A549 (cell line): ENCODE results near the gene MAP3K5.

ENCODE experiments used
- BHLHE40 ChIP-seq: IDR thresholded peaks from 2 replicates; pipeline ENCODE4 v1.6.1; 2012; ENCODE audit warnings: low read depth, low read length, inconsistent platforms
- CHD4 ChIP-seq: fragments of 200-600 bp; sonication (generic); IDR thresholded peaks from 2 replicates; pipeline ENCODE4 v1.6.1; 2016; ENCODE audit warnings: antibody characterized with exemption, mild to moderate bottlenecking, borderline replicate concordance
- EP300 ChIP-seq, 2 experiments: fragments of >200 bp; sonication (Bioruptor Twin); formaldehyde crosslinking; IDR thresholded peaks; 2 replicates in 1 of 2; 3 replicates in 1 of 2; pipeline ENCODE4 v1.6.1; 2016 to 2017
- MAZ ChIP-seq: fragments of 150-350 bp; IDR thresholded peaks from 2 replicates; pipeline ENCODE4 v1.6.1; 2014; ENCODE audit warnings: antibody characterized with exemption, low read depth, low read length, borderline replicate concordance
- POLR2A ChIP-seq: IDR thresholded peaks from 2 replicates; pipeline ENCODE4 v1.6.1; 2012; ENCODE audit warnings: mild to moderate bottlenecking, low read length
- RAD21 ChIP-seq, 2 experiments: fragments of >200 bp in 1 of 2; sonication (Bioruptor Twin) in 1 of 2; formaldehyde crosslinking in 1 of 2; IDR thresholded peaks in 1 of 2; conservative IDR thresholded peaks in 1 of 2; 2 replicates in 1 of 2; 3 replicates in 1 of 2; pipeline ENCODE4 v1.6.1; 2012 to 2018; ENCODE audit warnings: inconsistent platforms in 1 of 2
- REST ChIP-seq: fragments of 200-600 bp; sonication (generic); IDR thresholded peaks from 2 replicates; pipeline ENCODE4 v1.6.1; 2016; ENCODE audit warnings: antibody characterized with exemption, mild to moderate bottlenecking, moderate library complexity
- USF2 ChIP-seq: fragments of 450-650 bp; IDR thresholded peaks from 2 replicates; pipeline ENCODE4 v1.6.1; 2014; ENCODE audit warnings: antibody characterized with exemption
- TF ChIP-seq, protein P1 (sequence below): fragments of >200 bp; sonication (Bioruptor Twin); formaldehyde crosslinking; IDR thresholded peaks from 3 replicates; pipeline ENCODE4 v1.5.1; 2016

- TF ChIP-seq EP300 (IDR thresholded peaks at IDR 0.05), result no peak
- TF ChIP-seq, protein P1, sequence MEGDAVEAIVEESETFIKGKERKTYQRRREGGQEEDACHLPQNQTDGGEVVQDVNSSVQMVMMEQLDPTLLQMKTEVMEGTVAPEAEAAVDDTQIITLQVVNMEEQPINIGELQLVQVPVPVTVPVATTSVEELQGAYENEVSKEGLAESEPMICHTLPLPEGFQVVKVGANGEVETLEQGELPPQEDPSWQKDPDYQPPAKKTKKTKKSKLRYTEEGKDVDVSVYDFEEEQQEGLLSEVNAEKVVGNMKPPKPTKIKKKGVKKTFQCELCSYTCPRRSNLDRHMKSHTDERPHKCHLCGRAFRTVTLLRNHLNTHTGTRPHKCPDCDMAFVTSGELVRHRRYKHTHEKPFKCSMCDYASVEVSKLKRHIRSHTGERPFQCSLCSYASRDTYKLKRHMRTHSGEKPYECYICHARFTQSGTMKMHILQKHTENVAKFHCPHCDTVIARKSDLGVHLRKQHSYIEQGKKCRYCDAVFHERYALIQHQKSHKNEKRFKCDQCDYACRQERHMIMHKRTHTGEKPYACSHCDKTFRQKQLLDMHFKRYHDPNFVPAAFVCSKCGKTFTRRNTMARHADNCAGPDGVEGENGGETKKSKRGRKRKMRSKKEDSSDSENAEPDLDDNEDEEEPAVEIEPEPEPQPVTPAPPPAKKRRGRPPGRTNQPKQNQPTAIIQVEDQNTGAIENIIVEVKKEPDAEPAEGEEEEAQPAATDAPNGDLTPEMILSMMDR, result no peak
- TF ChIP-seq MAZ, result no peak
- no peak for TF ChIP-seq POLR2A
- no peak for TF ChIP-seq CHD4
- TF ChIP-seq USF2, result no peak
- no peak for TF ChIP-seq REST
- TF ChIP-seq RAD21 (conservative IDR thresholded peaks at IDR 0.05 in 1 of 2, IDR thresholded peaks at IDR 0.05 in 1 of 2), result no peak
- no peak for TF ChIP-seq BHLHE40
Measured at GRCh38 chr6:136739071-136739470, 53.2 kb downstream of the MAP3K5 start.
